GM23338 (cell line): ENCODE data around the gene CLSTN2. TPM values are rescaled to one million over a fixed set of nuclear protein-coding genes. Genes with fewer than 3 reads are reported as not detected.

Experiments
- ATAC-seq: fragments of 200-7000 bp; cut with Tn5 transposase; 3 replicates; pipeline ENCODE4 v1.9.1; 2020
- DNase-seq: peaks from one replicate; pipeline ENCODE4 v3.0.0-alpha.2; 2015; ENCODE audit warnings: low spot score
- H2AFZ ChIP-seq: fragments of 200-600 bp; sonication (generic); 2 replicates; pipeline ENCODE4 v1.8.0; 2016; ENCODE audit warnings: antibody characterized with exemption, mild to moderate bottlenecking, moderate library complexity
- H3F3A ChIP-seq: fragments of 200-600 bp; sonication (generic); replicated peaks from 2 replicates; pipeline ENCODE4 v1.8.0; 2017; ENCODE audit warnings: antibody characterized with exemption, mixed run types, low read depth
- H3K27ac ChIP-seq: fragments of 200-600 bp; sonication (generic); 2 replicates; pipeline ENCODE4 v1.6.1; 2016; ENCODE audit warnings: low read depth
- H3K27me3 ChIP-seq: fragments of 200-600 bp; sonication (generic); 2 replicates; pipeline ENCODE4 v1.8.0; 2016; ENCODE audit warnings: mild to moderate bottlenecking, mixed run types, moderate library complexity; ENCODE audit not compliant: insufficient read depth
- H3K36me3 ChIP-seq: fragments of 200-600 bp; sonication (generic); 2 replicates; pipeline ENCODE4 v1.8.0; 2016; ENCODE audit warnings: mild to moderate bottlenecking; ENCODE audit not compliant: insufficient read depth
- H3K4me1 ChIP-seq: fragments of 200-600 bp; sonication (generic); 2 replicates; pipeline ENCODE4 v1.8.0; 2016; ENCODE audit warnings: mild to moderate bottlenecking, moderate library complexity; ENCODE audit not compliant: insufficient read depth
- H3K4me2 ChIP-seq: fragments of 200-600 bp; sonication (generic); 2 replicates; pipeline ENCODE4 v1.7.1; 2017; ENCODE audit warnings: mixed run types
- H3K4me3 ChIP-seq: fragments of 200-600 bp; sonication (generic); 2 replicates; pipeline ENCODE4 v1.6.1; 2016; ENCODE audit warnings: mixed run types
- H3K79me2 ChIP-seq: fragments of 200-600 bp; sonication (generic); replicated peaks from 2 replicates; pipeline ENCODE4 v1.8.0; 2017; ENCODE audit warnings: mild to moderate bottlenecking; ENCODE audit not compliant: insufficient read depth
- H3K9me2 ChIP-seq: fragments of 200-600 bp; sonication (generic); 2 replicates; pipeline ENCODE4 v1.8.0; 2017; ENCODE audit not compliant: insufficient read depth
- H4K20me1 ChIP-seq: fragments of 200-600 bp; sonication (generic); replicated peaks from 2 replicates; pipeline ENCODE4 v1.8.0; 2017; ENCODE audit warnings: mild to moderate bottlenecking; ENCODE audit not compliant: insufficient read depth
- H3K27ac Mint-ChIP-seq: 2 replicates; pipeline ENCODE4 v1.8.0; 2020; ENCODE audit warnings: inconsistent platforms, mild to moderate bottlenecking, moderate library complexity, mixed read lengths
- H3K27me3 Mint-ChIP-seq: 3 replicates; pipeline ENCODE4 v1.8.0; 2022; ENCODE audit warnings: low read depth, mild to moderate bottlenecking, moderate library complexity, mixed read lengths, inconsistent platforms; ENCODE audit not compliant: insufficient read depth, poor library complexity
- H3K36me3 Mint-ChIP-seq: 3 replicates; pipeline ENCODE4 v1.8.0; 2021; ENCODE audit warnings: low read depth, mild to moderate bottlenecking, inconsistent platforms, moderate library complexity, mixed read lengths
- H3K4me1 Mint-ChIP-seq: 3 replicates; pipeline ENCODE4 v1.8.0; 2020; ENCODE audit warnings: mild to moderate bottlenecking, inconsistent platforms, mixed read lengths
- H3K4me3 Mint-ChIP-seq: 3 replicates; pipeline ENCODE4 v1.8.0; 2021; ENCODE audit warnings: moderate library complexity, mild to moderate bottlenecking, inconsistent platforms, mixed read lengths
- H3K9me3 Mint-ChIP-seq: 3 replicates; pipeline ENCODE4 v1.8.0; 2020; ENCODE audit warnings: moderate library complexity, mild to moderate bottlenecking, inconsistent platforms, mixed read lengths
- CREB1 ChIP-seq: fragments of 250-450 bp; sonication (Bioruptor Pico); IDR thresholded peaks from 2 replicates; pipeline ENCODE4 v1.5.0; 2020; ENCODE audit warnings: low read depth, mild to moderate bottlenecking, moderate library complexity
- EZH2 ChIP-seq: fragments of 200-600 bp; sonication (generic); IDR thresholded peaks from one replicate; pipeline ENCODE4 v1.8.0; 2017; ENCODE audit warnings: antibody characterized with exemption, mild to moderate bottlenecking, low read depth; ENCODE audit not compliant: unreplicated experiment
- EZH2phosphoT487 ChIP-seq: fragments of 200-600 bp; sonication (generic); IDR thresholded peaks from one replicate; pipeline ENCODE4 v1.8.1; 2018; ENCODE audit warnings: antibody characterized with exemption; ENCODE audit not compliant: unreplicated experiment
- JUNB ChIP-seq: IDR thresholded peaks from one replicate; pipeline ENCODE4 v1.6.1; 2016; ENCODE audit warnings: antibody characterized with exemption; ENCODE audit not compliant: unreplicated experiment
- NANOG ChIP-seq: IDR thresholded peaks from 2 replicates; pipeline ENCODE4 v1.6.1; 2016; ENCODE audit warnings: antibody characterized with exemption, borderline replicate concordance
- POLR2AphosphoS5 ChIP-seq: IDR thresholded peaks from 2 replicates; pipeline ENCODE4 v1.6.1; 2016; ENCODE audit warnings: antibody characterized with exemption, low read depth
- REST ChIP-seq: IDR thresholded peaks from one replicate; pipeline ENCODE4 v1.6.1; 2018; ENCODE audit warnings: antibody characterized with exemption; ENCODE audit not compliant: unreplicated experiment
- STAT1 ChIP-seq: IDR thresholded peaks from one replicate; pipeline ENCODE4 v1.6.1; 2016; ENCODE audit warnings: antibody characterized with exemption; ENCODE audit not compliant: unreplicated experiment
- ZNF114 ChIP-seq: fragments of 250-450 bp; sonication (Bioruptor Pico); IDR thresholded peaks from 2 replicates; pipeline ENCODE4 v1.5.0; 2020; ENCODE audit warnings: mild to moderate bottlenecking, moderate library complexity
- ZNF331 ChIP-seq: fragments of 250-450 bp; sonication (Bioruptor Pico); IDR thresholded peaks from 2 replicates; pipeline ENCODE4 v1.5.0; 2020; ENCODE audit warnings: low read depth, mild to moderate bottlenecking, moderate library complexity
- polyA plus RNA-seq: library from polyadenylated mRNA; unstranded; fragments of >200 nt; fragmentation: Nextera tagmentation; extraction: Ambion mirVana; gene quantifications from 2 replicates; pipeline ENCODE4 v1.2.1, GENCODE V29; 2016
- total RNA-seq: library from RNA; depleted of rRNA; stranded (reverse); fragments of >200 nt; shearing (Covaris generic); gene quantifications from 2 replicates; pipeline ENCODE4 v1.2.3, GENCODE V29; 2014
- TF ChIP-seq, protein P1 (sequence below): IDR thresholded peaks from 2 replicates; pipeline ENCODE4 v1.6.1; 2016; ENCODE audit warnings: antibody characterized with exemption

CLSTN2 gene
- total and polyA plus RNA-seq, 2 experiments from 2014 or later: 0.11 to 0.83 TPM

GRCh38 chr3:140467104-140467577 lies 532.2 kb downstream of the CLSTN2 start (continued):
- TF ChIP-seq REST (no peak), CREB1 (no peak), ZNF331 (no peak), ZNF114 (CRISPR knock-in tag) (no peak), EZH2 (no peak), EZH2phosphoT487 (no peak), POLR2AphosphoS5 (no peak)

GRCh38 chr3:140467796-140468315 lies 532.9 kb downstream of the CLSTN2 start:
- Mint-ChIP-seq H3K9me3 (no peaks in the 10 kb centered on the region; the same call in 2 of the 3 replicates), H3K27ac (no peak overlapping the region), H3K27me3 (peaks cover 10% of the 10 kb centered on the region), H3K4me1 (peaks cover 28% of the 10 kb centered on the region), H3K4me3 (no peak overlapping the region), H3K36me3 (no peaks in the 10 kb centered on the region)
- DNase-seq (no peak), ATAC-seq (no peak)
- Histone ChIP-seq H3K9me2 (no peaks in the 10 kb centered on the region; the same call in none of the 2 replicates), H2AFZ (no peak overlapping the region), H3K4me2 (no peak overlapping the region), H3K79me2 (no peaks in the 10 kb centered on the region), H4K20me1 (no peaks in the 10 kb centered on the region), H3K4me1 (peaks cover 8% of the 10 kb centered on the region; the same call in 1 of the 2 replicates), H3F3A (no peaks in the 10 kb centered on the region), H3K4me3 (no peak overlapping the region), H3K27me3 (no peaks in the 10 kb centered on the region), H3K36me3 (no peaks in the 10 kb centered on the region), H3K27ac (no peak overlapping the region)
- TF ChIP-seq REST: no peak
- TF ChIP-seq EZH2: no peak
- no peak for TF ChIP-seq EZH2phosphoT487
- no peak for TF ChIP-seq NANOG
- no peak for TF ChIP-seq STAT1
- no peak for TF ChIP-seq POLR2AphosphoS5
- no peak for TF ChIP-seq JUNB
- TF ChIP-seq CREB1: no peak
- TF ChIP-seq, protein P1, sequence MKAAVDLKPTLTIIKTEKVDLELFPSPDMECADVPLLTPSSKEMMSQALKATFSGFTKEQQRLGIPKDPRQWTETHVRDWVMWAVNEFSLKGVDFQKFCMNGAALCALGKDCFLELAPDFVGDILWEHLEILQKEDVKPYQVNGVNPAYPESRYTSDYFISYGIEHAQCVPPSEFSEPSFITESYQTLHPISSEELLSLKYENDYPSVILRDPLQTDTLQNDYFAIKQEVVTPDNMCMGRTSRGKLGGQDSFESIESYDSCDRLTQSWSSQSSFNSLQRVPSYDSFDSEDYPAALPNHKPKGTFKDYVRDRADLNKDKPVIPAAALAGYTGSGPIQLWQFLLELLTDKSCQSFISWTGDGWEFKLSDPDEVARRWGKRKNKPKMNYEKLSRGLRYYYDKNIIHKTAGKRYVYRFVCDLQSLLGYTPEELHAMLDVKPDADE: no peak
- no peak for TF ChIP-seq ZNF114 (CRISPR knock-in tag)
- TF ChIP-seq ZNF331: no peak
